GM19328 (cell line): Measurements from ENCODE around the gene PNPLA8.
"Not testable (repeated sequence)": the region's sequence is repeated elsewhere in the genome, so short reads cannot be mapped to it uniquely, and the experiment has no call there.

ENCODE experiments used
- ATAC-seq: cut with Tn5 transposase; IDR thresholded peaks from one replicate; pipeline ENCODE4 v1.9.1; 2021; ENCODE audit warnings: mild to moderate bottlenecking, moderate library complexity; ENCODE audit not compliant: unreplicated experiment

Gene PNPLA8

GRCh38 chr7:108480311-108480710 is 45.6 kb downstream of the PNPLA8 start:
- ATAC-seq = no peak

- no peak for ATAC-seq
Measured at GRCh38 chr7:108479751-108480150, 46.2 kb downstream of the PNPLA8 start.

- ATAC-seq = no peak
Measured at GRCh38 chr7:108479118-108479517, 46.8 kb downstream of the PNPLA8 start.

DNA sequence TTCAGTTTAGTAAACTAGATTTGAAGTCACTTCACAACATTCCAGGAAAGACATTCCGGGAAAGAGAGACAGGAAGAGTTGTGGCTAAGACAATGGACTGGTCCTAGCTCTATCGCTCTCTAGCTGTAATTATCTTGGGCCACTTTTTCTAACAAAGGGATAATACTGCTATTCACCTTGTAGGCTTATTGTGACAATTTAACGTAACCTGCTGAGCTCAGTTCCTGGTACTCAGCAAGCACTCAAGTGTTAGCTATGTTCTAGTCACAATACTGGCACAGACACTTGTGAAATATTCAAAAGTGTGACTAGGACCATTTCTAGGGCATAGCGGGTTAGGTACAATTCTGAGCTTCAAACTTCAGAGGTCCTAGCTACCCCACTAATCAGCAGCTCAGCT is 57.7 kb downstream of the PNPLA8 start:
- no peak for ATAC-seq

DNA sequence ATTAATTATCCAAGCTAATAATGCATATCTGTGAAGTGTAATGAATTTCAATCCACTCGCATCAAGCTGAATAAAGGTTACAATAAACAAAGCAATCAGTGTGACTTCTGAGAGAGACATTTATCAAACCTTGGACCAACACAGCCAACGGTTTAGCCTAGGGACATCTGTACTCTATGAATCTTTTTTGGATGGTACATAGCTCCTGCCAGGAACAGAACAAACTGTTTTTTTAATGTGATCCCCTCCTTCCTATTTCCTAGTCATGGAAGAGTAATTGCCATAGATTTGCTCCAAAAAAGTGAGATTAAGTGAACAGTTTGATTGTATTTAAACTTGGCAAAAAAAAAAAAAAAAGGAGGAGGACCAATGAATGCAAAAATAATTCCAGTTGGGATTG is 58.5 kb downstream of the PNPLA8 start:
- no peak for ATAC-seq

DNA sequence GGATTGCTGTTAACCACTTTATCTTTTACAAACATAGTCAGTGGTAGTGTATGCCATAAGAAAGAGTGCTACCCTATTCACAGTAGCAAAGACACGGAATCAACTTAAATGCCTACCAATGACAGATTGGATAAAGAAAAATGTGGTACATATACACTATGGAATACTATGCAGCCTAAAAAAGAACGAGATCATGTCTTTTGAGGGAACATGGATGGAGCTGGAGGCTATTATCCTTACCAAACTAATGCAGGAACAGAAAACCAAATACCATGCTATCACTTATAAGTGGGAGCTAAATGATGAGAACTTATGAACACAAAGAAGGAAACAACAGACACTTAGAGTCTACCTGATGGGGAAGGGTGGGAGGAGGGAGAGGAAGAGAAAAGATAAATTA is 59.6 kb downstream of the PNPLA8 start:
- ATAC-seq = not testable (repeated sequence)

DNA sequence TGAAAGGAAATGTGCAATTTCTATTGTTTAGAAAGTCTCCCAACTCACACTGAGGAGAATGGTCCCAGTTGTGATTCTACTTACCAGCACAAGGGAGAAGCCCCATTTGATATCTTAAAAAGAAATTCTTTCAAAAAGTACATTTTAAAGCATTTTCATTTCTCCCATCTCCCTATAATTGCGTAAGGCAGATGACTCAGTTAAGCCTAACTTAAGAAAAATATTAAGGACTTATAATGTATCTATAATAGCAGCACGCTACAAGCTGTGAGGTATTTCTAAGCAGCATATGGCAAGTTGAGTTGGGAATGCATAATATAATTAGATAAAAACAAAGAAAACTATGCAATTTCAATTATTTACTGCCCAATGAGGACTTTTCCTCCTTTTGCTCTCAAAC is 61.2 kb downstream of the PNPLA8 start:
- no peak for ATAC-seq

GRCh38 chr7:108463613-108464012 is 62.3 kb downstream of the PNPLA8 start:
- ATAC-seq = no peak

DNA sequence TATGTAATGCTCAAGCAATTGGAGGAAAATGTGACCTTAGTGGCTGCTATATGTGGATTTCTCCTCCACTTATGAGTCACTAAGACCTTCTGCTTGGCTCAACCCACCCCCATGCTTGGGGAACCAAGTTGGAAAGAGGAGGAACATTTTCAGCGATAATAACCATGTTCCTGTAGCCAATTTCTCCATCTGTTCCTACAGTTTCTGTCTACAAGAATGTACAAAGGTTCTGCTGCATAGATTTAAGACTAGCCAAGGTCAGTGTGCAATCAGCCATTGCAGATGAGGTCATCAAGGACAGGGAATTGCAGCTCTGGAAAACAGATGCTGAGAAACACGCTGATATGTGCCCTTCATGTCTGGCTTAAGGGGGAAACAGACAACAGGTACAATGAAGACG is 64.1 kb downstream of the PNPLA8 start:
- no peak for ATAC-seq

DNA sequence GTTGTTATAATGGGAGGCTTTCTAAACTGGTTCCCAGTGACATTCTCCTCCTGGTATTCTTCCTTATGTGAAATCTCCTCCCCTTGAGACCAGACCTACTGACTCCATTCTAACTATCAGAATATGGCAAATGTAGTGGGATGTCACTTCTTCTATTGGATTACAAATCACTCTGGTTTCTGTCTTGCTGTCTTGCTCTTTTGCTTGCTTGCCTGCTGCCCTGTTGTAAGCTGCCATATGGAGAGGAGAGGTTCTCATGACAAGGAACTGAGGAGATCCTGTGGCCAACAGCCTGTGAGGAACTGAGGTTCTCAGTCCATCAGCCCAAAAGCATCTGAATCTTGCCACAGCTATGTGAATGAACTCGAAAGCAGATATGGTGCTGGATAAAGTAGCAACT is 65.0 kb downstream of the PNPLA8 start:
- no peak for ATAC-seq

DNA sequence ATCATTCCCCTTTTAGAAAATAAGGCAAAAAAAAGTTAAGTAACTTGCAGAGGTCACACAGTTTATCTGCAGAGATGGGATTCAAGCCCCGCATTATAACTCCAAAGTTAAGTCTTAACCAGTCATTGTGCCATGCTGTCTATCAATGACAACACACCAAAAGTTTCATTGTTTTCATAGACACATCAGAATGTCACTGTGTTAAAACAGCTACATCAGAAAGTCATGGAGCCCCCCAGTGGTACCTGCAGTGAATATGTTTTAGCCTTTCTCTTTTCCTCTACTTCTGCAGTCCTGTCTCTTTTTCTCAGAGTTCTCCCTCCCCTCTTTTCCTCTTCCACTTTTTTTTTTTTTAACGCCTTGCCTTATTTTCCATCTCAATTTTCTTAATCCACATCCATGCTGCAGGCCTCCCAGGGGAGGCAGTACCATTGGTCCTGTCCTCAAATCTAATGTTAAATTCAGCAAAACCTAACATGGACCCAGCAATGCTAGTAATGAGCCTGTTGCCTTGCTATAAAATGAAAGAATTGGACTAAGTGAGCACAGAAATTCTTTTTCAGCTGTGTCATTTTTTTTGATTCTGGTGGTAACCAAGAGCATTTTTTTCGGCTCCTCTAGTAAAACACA is 65.9 kb downstream of the PNPLA8 start:
- no peak for ATAC-seq

- no peak for ATAC-seq
Measured at GRCh38 chr7:108457871-108458270, 68.1 kb downstream of the PNPLA8 start.

DNA sequence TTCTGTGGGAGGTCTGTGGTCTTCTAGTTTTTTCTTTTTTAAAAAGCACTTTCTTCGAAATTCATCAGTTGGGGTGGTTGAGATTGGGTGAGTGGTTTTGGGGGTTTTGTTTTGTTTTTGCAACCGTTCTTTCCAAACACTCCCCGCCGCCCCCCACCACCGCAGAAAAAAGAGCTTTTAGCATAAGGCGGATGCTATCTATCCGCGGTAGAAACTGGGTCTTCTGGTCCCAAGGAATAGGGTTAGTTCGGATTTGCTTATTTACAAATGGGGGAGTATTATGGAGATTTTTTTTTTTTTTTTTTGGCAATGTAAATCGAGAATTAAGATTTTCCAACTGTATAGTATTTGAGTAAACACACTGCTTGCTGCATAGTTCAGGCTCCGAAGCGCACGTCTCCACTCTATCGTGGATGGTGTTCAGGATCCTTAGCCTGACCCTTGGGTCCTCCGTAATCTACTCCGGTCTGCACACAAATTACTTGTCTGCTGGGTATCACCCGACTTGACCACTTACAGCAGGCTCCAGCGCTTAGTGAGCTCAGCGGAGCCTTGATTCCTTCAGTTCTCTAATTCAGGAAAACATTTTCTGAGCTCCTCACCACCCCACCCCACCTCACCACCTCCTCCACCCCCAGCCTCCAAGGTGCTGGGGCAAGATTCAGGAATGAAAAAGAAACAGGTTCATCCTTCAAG is 68.9 kb downstream of the PNPLA8 start:
- ATAC-seq = no peak

DNA sequence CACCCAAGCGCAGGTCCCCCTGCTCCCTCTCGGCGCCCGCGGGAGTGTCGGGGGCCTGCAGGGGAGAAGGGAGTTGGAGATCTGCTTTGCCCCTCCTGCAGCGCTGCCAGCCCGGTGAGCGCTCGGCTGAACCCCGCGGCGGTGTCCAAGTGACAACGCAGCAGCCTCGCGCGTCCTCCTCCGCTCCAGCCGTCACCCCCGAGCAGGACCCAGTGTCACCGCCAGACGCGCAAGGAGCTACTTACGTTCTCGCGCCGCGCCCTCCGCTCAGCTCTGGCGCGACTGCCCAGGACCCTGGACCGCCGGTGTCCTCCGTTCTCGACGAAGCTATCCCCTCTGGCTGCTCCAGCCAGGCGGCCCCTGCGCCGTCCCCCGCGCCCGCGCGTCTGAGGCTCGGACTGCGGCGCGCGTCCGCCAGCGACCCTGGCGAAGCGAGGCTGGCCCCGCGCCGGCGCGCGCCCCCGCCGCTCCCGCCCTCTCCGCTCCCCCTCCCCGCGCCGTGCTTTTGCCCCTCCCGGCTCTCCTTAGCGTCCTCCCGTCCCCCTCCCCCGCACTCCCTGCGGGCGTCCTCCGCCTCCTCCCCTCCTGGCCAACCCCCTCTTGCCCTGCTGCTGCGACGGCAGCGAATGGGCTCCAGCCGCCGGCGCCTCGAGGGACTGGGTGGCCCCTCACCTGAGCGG is 69.8 kb downstream of the PNPLA8 start, which contains the start of gene NRCAM:
Gene NRCAM (minus strand): TSS at position 439 of the 680 bp plus-strand sequence. CDS start 216,372 bp downstream, outside the sequence.
- ATAC-seq = no peak

DNA sequence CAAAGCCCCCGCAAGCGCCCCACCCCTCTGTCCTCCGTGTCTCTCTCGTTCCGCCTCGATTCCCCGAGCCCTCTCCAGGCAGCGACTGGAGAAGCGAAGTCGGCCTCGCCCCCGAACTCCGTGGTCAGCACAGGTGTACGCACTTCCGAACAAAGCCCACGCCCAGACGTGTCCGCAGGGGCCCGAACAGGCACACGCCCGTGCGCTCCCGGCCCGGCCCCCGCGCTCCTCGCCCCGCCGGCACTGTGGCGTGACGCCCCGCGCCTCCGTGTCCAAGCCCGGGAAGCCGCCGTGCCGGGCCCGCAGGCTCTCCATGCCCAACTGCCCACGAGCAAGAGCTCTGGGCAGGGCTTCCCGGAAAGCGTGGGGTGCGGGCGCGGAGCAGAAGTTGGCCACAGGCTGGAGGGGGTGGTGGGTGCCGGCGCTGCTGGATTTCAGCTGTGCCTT is 70.4 kb downstream of the PNPLA8 start:
- ATAC-seq = no peak

GRCh38 chr7:108454674-108455550 is 71.0 kb downstream of the PNPLA8 start:
- ATAC-seq = no peak

- ATAC-seq = no peak
Measured at GRCh38 chr7:108454317-108454673, 71.6 kb downstream of the PNPLA8 start.

DNA sequence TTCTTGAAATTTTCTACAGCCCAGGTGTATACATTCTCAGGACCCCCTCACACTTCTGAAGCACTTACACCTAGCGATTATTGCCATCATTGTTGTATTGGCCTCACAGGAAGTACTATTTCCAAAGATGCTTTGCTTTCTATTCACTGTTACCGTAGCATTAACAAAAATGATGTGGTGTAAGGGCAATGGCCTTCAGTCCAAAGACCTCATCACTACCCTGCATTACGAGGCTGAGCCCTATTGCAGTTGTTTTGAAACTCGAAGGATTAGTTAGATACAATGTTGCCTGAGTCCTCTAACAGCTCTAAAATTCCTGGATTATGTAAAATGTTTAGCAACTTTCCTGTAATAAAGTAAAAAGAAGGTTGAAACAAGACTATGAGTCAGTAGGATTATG is 72.6 kb downstream of the PNPLA8 start:
- no peak for ATAC-seq

- no peak for ATAC-seq
Measured at GRCh38 chr7:108452707-108453106, 73.2 kb downstream of the PNPLA8 start.

DNA sequence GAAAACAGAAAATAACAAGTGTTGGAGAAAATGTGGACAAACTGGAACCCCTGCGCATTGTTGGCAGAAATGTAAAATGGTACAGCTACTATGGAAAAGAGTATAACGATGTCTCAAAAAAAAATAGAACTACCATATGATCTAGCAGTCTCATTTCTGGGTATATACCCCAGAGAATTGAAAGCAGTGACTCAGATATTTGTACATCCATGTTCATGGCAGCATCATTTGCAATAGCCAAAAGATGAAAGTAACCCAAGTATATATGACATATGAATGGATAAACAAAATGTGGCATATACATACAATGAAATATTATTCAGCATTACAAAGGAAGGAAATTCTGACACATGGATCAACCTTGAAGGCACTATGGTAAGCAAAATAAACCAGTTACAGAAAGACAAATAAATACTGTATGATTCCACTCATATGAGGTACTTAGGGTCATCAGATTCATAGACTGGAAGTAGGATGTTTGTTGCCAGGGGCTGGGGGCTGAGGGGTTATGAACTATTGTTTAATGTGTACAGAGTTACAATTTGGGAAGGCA is 74.6 kb downstream of the PNPLA8 start:
- no peak for ATAC-seq

GRCh38 chr7:108450160-108450559 is 75.8 kb downstream of the PNPLA8 start:
- ATAC-seq = no peak
